ENCODE data around the gene ERN2. TPM values are rescaled to one million over a fixed set of nuclear protein-coding genes. Genes with fewer than 3 reads are reported as not detected.

Gene ERN2
- total RNA-seq, 2 donors from 2014 or later = 3.2 TPM; not detected in 1

GRCh38 chr16:23706439-23706838, 6.6 kb downstream of the ERN2 start:
- Histone ChIP-seq H3K9me3 (peaks cover 8% of the 10 kb centered on the region), H3K4me1 (ENCODE audit: control insufficient read depth in 1 of 2, low read depth in 2 of 2) (no peaks in the 10 kb centered on the region), H3K4me3 (no peak overlapping the region), H3K36me3 (no peaks in the 10 kb centered on the region), H3K27ac (no peak overlapping the region), H3K27me3 (replicated peaks; ENCODE audit: insufficient read depth) (no peaks in the 10 kb centered on the region)
- no peak for DNase-seq (ENCODE audit: low spot score)
- ATAC-seq (ENCODE audit: insufficient number of reproducible peaks, low FRiP score, low read depth) = no peak
- TF ChIP-seq CTCF (IDR thresholded peaks at IDR 0.05) = no peak

GRCh38 chr16:23705517-23705902, 7.5 kb downstream of the ERN2 start:
- DNase-seq (ENCODE audit: low spot score) (no peak), ATAC-seq (ENCODE audit: insufficient number of reproducible peaks, low FRiP score, low read depth) (no peak)
- Histone ChIP-seq H3K9me3 (peaks cover 8% of the 10 kb centered on the region), H3K4me1 (ENCODE audit: control insufficient read depth in 1 of 2, low read depth in 2 of 2) (no peaks in the 10 kb centered on the region), H3K36me3 (no peaks in the 10 kb centered on the region), H3K4me3 (no peak overlapping the region), H3K27ac (no peak overlapping the region), H3K27me3 (replicated peaks; ENCODE audit: insufficient read depth) (no peaks in the 10 kb centered on the region)
- no peak for TF ChIP-seq CTCF (IDR thresholded peaks at IDR 0.05)

GRCh38 chr16:23704772-23705516, 8.1 kb downstream of the ERN2 start:
- Histone ChIP-seq H3K36me3 (no peaks in the 10 kb centered on the region), H3K27me3 (replicated peaks; ENCODE audit: insufficient read depth) (no peaks in the 10 kb centered on the region), H3K4me1 (ENCODE audit: control insufficient read depth in 1 of 2, low read depth in 2 of 2) (no peaks in the 10 kb centered on the region), H3K9me3 (peaks cover 5% of the 10 kb centered on the region), H3K27ac (no peak overlapping the region), H3K4me3 (no peak overlapping the region)
- DNase-seq (ENCODE audit: low spot score) (no peak), ATAC-seq (ENCODE audit: insufficient number of reproducible peaks, low FRiP score, low read depth) (no peak)
- TF ChIP-seq CTCF (IDR thresholded peaks at IDR 0.05) = no peak

- Histone ChIP-seq H3K27ac (no peak overlapping the region), H3K27me3 (replicated peaks; ENCODE audit: insufficient read depth) (no peaks in the 10 kb centered on the region), H3K4me3 (no peak overlapping the region), H3K4me1 (ENCODE audit: control insufficient read depth in 1 of 2, low read depth in 2 of 2) (no peaks in the 10 kb centered on the region), H3K9me3 (no peaks in the 10 kb centered on the region), H3K36me3 (no peaks in the 10 kb centered on the region)
- DNase-seq (ENCODE audit: low spot score) = no peak
- ATAC-seq (ENCODE audit: insufficient number of reproducible peaks, low FRiP score, low read depth) = no peak
- no peak for TF ChIP-seq CTCF (IDR thresholded peaks at IDR 0.05)
Observed at GRCh38 chr16:23702951-23703350, 10.1 kb downstream of the ERN2 start.

- Histone ChIP-seq H3K36me3 (no peaks in the 10 kb centered on the region), H3K27me3 (replicated peaks; ENCODE audit: insufficient read depth) (no peaks in the 10 kb centered on the region), H3K4me3 (no peak overlapping the region), H3K9me3 (no peaks in the 10 kb centered on the region), H3K27ac (no peak overlapping the region), H3K4me1 (ENCODE audit: control insufficient read depth in 1 of 2, low read depth in 2 of 2) (no peaks in the 10 kb centered on the region)
- TF ChIP-seq CTCF (IDR thresholded peaks at IDR 0.05) = no peak
- DNase-seq (ENCODE audit: low spot score) (no peak), ATAC-seq (ENCODE audit: insufficient number of reproducible peaks, low FRiP score, low read depth) (no peak)
Observed at GRCh38 chr16:23701045-23701444, 12.0 kb downstream of the ERN2 start.
